ENCODE results near the gene ORAI3.
A peak's percentile ranks its signal among the peaks of the same experiment; 100 is the strongest.

ORAI3 gene

GRCh38 chr16:30942426-30942806 lies 6.5 kb upstream of the ORAI3 start:
- peak overlapping the region; percentile 91 for H3K27ac ChIP-seq
- DNase-seq (ENCODE audit: low spot score) = no peak
- TF ChIP-seq CTCF (conservative IDR thresholded peaks at IDR 0.05; ENCODE audit: low read depth) = no peak
- ChIA-PET POLR2A (ENCODE audit: low non-redundant PET) (no interaction called here), CTCF (interaction anchor here (0.6 to 3.6 kb wide), 16 partner anchors 8 to 172 kb away, joined by 3 to 23 read pairs (median 4); partner anchors contain the start of gene FBXL19)

- ChIA-PET CTCF (interaction anchor here (0.5 kb wide), 1 partner anchor 10 kb away, joined by 3 read pairs; no protein-coding TSS in a partner anchor), POLR2A (ENCODE audit: low non-redundant PET) (no interaction called here)
- no peak overlapping the region for H3K27ac ChIP-seq
- TF ChIP-seq CTCF (conservative IDR thresholded peaks at IDR 0.05; ENCODE audit: low read depth) = no peak
- no peak for DNase-seq (ENCODE audit: low spot score)
Observed at GRCh38 chr16:30944352-30944751, 4.5 kb upstream of the ORAI3 start.

- ChIA-PET POLR2A (ENCODE audit: low non-redundant PET) (no interaction called here), CTCF (interaction anchor here (0.6 to 1.0 kb wide), 3 partner anchors 12 to 130 kb away, joined by 3 to 5 read pairs (median 3); no protein-coding TSS in a partner anchor)
- DNase-seq (ENCODE audit: low spot score) = no peak
- no peak for TF ChIP-seq CTCF (conservative IDR thresholded peaks at IDR 0.05; ENCODE audit: low read depth)
- H3K27ac ChIP-seq = peak overlapping the region; percentile 98
Observed at GRCh38 chr16:30946671-30947540, 2.0 kb upstream of the ORAI3 start.

GRCh38 chr16:30947541-30947858 lies 1.4 kb upstream of the ORAI3 start:
- no peak for DNase-seq (ENCODE audit: low spot score)
- ChIA-PET POLR2A (ENCODE audit: low non-redundant PET) (no interaction called here), CTCF (interaction anchor here (0.6 to 1.0 kb wide), 2 partner anchors 13 to 130 kb away, joined by 3 to 5 read pairs; no protein-coding TSS in a partner anchor)
- no peak for TF ChIP-seq CTCF (conservative IDR thresholded peaks at IDR 0.05; ENCODE audit: low read depth)
- peak overlapping the region; percentile 98 for H3K27ac ChIP-seq

GRCh38 chr16:30947859-30948666 lies 805 bp upstream of the ORAI3 start:
- TF ChIP-seq CTCF (conservative IDR thresholded peaks at IDR 0.05; ENCODE audit: low read depth) = no peak
- ChIA-PET POLR2A (ENCODE audit: low non-redundant PET) (no interaction called here), CTCF (no interaction called here)
- DNase-seq (ENCODE audit: low spot score) = peak; percentile 92
- peak overlapping the region; percentile 98 for H3K27ac ChIP-seq

Measured in RWPE1 (cell line).